ENCODE measurements around the gene VEGFB.

VEGFB gene

GRCh38 chr11:64211181-64211872 lies 23.1 kb upstream of the VEGFB start:
- no peak for DNase-seq (ENCODE audit: low read depth)

- DNase-seq (ENCODE audit: low read depth), result no peak
Measured at GRCh38 chr11:64216879-64217278, 17.5 kb upstream of the VEGFB start.

GRCh38 chr11:64218628-64219353 lies 15.6 kb upstream of the VEGFB start:
- no peak for DNase-seq (ENCODE audit: low read depth)

- DNase-seq (ENCODE audit: low read depth), result no peak
Measured at GRCh38 chr11:64219354-64219684, 15.1 kb upstream of the VEGFB start.

GRCh38 chr11:64219755-64220154 lies 14.6 kb upstream of the VEGFB start:
- no peak for DNase-seq (ENCODE audit: low read depth)

GRCh38 chr11:64220271-64220670 lies 14.1 kb upstream of the VEGFB start:
- no peak for DNase-seq (ENCODE audit: low read depth)

GRCh38 chr11:64220798-64221197 lies 13.6 kb upstream of the VEGFB start:
- no peak for DNase-seq (ENCODE audit: low read depth)

- DNase-seq (ENCODE audit: low read depth), result no peak
Measured at GRCh38 chr11:64222651-64223000, 11.8 kb upstream of the VEGFB start.

- no peak for DNase-seq (ENCODE audit: low read depth)
Measured at GRCh38 chr11:64223001-64223651, 11.3 kb upstream of the VEGFB start.

- no peak for DNase-seq (ENCODE audit: low read depth)
Measured at GRCh38 chr11:64224151-64224890, 10.1 kb upstream of the VEGFB start.

- DNase-seq (ENCODE audit: low read depth), result no peak
Measured at GRCh38 chr11:64224891-64225607, 9.3 kb upstream of the VEGFB start.

- peak; percentile 90 for DNase-seq (ENCODE audit: low read depth)
Measured at GRCh38 chr11:64225608-64226506, 8.5 kb upstream of the VEGFB start, which contains the start of the genes NUDT22 and TRPT1. TSS of gene NUDT22 (plus strand) at chr11:64226274. CDS start at chr11:64226653, 379 bp downstream. TSS of gene TRPT1 (minus strand) at chr11:64226186. CDS start at chr11:64225860, 326 bp downstream.

- peak; percentile 39 for DNase-seq (ENCODE audit: low read depth)
Measured at GRCh38 chr11:64226507-64227051, 7.8 kb upstream of the VEGFB start.

- DNase-seq (ENCODE audit: low read depth), result no peak
Measured at GRCh38 chr11:64227405-64227956, 6.9 kb upstream of the VEGFB start.

GRCh38 chr11:64229090-64229743 lies 5.2 kb upstream of the VEGFB start:
- DNase-seq (ENCODE audit: low read depth), result no peak

- no peak for DNase-seq (ENCODE audit: low read depth)
Measured at GRCh38 chr11:64229744-64230170, 4.6 kb upstream of the VEGFB start.

- DNase-seq (ENCODE audit: low read depth), result peak; percentile 75
Measured at GRCh38 chr11:64230171-64230984, 4.0 kb upstream of the VEGFB start, which contains the start of gene DNAJC4. TSS of gene DNAJC4 (plus strand) at chr11:64230548. CDS start at chr11:64230855, 307 bp downstream.

- no peak for DNase-seq (ENCODE audit: low read depth)
Measured at GRCh38 chr11:64230985-64231365, 3.4 kb upstream of the VEGFB start.

GRCh38 chr11:64231546-64231945 lies 2.8 kb upstream of the VEGFB start:
- DNase-seq (ENCODE audit: low read depth), result no peak

Measured in stimulated activated CD8-positive, alpha-beta memory T cell treated with anti-CD3 and anti-CD28 coated beads, Interleukin-12 subunit alpha, Interleukin-12 subunit beta, amount 100 ng/mL, for 4 hours (primary cell).